GM10847 (cell line): ENCODE results near the gene ACE.

Experiments used
- POLR2A ChIP-seq: IDR thresholded peaks from 2 replicates; pipeline ENCODE4 v1.6.1; 2011; ENCODE audit not compliant: insufficient read length; ENCODE audit errors: extremely low read depth

Gene ACE

DNA sequence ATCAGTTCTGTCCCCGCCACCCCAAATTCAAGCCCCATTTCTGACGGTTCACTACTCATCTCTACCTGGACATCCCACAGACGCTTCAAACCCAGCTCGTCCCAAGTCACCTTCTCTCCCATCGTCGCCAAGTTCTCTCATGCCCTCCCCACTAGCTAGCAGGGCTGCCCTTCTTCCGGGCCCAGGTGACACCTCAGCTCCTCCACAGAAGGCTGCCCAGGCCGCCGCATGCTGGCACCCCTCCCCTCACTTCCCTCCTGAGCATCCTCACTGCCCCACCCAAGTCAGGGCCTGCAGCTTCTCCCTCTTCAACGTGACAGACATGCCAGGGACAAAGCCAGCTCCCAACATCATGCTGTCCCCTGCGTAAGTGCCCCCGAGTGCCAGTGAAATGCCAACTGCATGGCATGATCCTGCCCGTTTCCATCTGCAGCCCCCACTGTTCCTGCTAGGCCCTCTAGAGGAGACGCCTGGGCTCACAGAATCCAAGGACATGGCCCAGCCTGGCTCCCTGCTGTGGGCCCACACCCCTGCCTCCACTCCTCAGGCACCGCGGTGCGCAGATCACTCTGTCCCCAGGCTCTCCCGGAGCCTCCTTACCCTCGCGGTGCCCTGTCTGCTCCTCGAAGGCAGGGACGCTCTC is 36.6 kb upstream of the ACE start:
- no peak for TF ChIP-seq POLR2A

DNA sequence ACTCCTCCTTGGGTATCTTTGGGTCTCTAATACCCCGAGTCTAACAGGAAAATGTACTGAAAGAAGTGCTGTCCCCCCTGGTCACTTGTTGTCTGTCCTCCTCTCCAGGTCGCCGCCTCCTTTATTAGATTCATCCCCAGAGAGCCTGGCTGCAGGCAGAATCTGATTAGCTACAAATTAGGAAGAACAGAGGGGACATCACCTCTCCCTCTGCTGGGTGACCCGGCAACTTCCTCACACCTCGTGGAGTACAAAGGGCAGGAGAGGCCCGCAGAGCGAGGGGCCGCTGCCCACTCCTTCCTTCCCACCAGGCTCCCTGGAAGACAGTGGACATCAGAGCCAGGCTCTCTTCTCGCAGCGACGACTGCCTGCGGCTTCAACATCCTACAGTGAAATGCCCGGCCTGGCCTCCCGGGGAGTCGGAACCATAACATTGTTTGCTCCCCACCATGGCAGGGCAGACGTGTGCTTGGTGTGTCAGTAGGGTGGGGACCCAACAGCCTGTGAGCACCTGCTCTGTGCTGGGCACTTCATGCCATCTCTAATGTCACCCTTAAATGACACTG is 36.0 kb upstream of the ACE start:
- TF ChIP-seq POLR2A, result no peak

DNA sequence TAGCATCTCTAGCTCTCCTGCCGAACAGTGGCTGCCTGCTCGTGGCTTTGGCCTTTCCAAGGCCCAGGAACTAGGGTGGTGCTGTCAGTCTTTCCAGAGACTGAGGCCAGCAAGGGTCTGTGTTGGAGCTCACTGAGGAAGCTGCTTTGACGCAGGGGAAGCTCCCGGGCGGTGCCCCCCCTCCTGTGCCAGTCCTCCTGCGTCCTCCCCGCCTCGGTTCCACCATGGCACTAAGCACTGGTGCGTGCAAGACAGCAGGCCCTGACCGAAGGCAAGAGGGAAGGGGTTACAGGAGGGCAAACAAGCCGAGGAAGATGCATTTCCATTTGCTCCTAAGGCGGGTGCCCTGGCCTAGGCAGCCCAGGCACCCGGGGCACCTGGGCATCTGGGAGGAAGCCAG is 35.2 kb upstream of the ACE start:
- no peak for TF ChIP-seq POLR2A

DNA sequence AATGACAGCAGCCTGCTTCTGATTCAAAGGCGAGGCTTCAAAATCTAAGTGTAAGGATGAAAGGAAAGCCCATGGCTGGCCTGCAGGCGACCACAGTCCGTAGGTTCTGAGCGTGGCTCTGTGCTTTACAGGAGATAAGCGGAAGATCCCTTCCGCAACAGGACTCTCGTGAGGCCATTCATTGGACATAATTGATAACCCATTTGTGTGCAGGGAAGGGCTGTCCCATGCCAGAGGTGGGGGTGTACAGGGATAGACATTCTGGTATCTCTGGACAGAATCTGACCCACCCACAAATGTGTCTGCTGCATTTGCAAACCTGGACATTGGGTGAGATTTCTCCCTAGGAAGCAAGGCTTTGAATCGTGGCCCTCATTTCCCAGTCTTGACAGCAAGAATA is 34.8 kb upstream of the ACE start:
- no peak for TF ChIP-seq POLR2A

DNA sequence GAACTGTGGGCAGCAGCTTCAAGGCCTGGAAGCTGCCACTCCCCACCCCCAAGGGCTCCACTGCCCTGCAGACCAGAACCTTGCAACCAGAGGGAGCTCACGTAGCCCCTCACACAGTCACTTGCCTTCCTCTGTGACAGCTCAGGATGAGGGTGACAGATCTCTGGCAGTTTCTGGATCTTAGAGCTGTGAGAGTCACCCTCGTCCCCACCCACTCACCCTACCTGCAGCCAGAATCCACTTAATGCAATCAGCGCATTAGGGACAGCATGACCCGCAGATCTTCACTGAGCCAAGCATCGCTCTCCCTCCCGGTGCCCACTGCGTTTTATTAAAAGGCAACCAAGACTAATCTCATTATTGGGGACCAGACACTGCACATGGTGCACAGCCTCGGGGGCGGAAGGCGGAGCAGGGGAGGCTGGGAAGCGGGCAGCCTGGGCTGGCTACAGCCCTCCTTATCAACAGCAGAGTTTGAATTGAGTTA is 34.3 kb upstream of the ACE start:
- TF ChIP-seq POLR2A, result no peak

DNA sequence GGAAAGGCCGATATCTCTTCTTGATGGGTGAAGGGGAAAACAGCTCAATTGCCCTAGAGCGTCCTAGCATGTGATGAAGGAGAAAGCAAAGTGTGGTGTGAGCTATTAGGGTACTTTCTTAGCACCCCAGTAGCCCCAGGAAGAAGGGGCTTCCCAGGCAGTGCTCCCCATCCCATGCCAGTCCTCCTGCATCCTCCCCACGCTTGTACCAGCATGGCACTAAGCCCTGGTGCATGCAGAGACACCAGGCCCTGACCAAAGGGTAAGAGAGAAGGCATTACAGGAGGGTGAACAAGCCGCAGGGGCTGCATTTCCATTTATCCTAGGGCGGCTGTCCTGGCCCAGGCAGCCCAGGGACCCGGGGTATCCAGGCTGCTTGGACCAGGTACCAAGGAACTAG is 33.8 kb upstream of the ACE start:
- no peak for TF ChIP-seq POLR2A

DNA sequence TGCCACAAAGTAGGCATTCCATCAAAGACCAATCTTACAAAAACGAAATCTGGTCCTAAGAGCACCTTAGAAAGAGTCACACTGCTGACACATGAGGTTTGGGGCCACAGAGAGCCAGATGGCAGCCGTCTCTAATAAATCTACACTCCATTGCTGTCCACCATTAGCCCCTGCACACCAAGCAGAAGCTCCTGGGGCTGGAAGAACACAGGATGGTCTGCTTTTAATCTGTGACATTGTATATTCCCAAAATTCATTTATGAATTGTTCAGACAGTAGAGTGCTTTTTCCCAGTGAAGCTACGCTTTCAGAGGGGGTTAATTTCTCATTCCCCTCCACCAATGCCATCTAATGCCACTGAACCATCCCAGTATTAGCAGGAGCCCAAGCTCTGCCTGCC is 32.4 kb upstream of the ACE start:
- no peak for TF ChIP-seq POLR2A

DNA sequence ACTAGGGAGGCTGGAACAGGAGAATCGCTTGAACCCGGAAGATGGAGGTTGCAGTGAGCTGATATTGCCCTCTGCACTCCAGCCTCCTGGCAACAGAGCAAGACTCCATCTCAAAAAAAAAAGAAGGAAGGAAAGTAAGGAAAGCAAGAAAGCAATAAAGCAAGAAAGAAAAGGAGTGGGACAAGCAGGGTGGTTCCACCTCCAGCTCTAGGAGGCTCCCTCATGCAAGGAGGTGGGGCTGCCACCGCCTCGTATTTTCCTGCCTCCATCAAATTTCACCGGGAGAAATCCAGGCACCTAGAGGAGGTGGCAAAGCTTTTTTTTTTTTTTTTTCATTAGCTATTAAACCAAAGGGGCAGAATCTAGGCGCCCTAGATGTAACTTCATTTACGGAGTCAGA is 31.8 kb upstream of the ACE start:
- no peak for TF ChIP-seq POLR2A

DNA sequence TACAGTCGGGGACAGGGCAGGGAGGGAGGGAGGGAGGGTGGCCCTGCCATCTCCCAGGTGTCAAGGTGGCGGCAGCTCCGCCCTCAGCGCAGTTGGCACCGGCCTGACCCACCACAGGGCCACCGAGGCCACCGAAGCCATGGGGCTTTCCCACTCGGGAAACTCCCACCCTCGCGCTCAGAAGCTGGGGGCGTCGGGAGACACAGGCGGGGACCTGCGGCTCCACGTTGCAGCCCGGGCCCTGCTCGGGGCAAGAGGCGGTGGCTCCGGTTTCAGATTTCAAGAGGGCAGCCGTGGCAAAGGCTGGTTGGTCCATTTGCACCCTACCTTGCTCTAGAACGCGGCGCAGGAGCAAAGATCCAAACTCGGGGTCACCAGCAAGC is 31.3 kb upstream of the ACE start:
- no peak for TF ChIP-seq POLR2A

DNA sequence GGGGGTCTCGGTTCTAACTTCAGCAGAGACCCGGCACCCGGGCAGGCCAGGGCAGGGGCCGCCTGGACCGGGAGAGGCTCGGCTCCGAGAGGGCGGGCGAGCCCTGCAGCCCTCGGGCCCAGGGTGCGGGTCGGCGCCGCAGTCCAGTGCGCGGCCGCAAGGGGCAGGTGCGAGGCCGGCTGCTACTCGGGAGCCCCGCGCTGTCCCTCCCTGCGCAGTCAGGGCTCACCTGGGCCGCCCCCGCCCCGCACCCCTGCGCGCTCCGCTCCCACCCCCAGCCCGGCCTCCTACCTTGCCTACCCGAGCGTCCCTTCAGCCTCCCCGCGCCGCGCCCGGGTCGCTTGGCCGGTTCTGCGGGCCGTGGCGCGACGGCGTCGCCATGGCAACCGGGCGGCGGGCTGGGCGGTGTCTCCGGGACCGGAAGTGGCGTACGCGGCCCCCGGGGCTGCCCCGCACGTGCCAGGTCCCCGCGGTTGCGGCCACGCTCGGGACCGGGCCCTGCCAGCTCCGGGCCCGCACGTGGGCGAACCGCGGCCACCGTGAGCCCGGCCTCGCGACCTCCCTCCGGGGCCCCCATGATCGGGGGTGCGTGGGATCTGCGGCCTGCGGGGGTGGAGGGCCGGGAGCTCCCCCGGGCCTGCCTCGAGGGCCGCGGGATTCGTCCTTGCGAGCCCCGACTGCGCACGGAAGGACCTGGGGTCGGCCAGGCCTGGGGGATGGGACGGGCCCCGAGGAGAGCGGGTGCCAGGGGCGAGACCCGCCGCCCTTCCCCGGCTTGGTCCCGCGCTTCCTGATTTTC is 30.7 kb upstream of the ACE start, which contains the start of gene CYB561:
TSS of gene CYB561 (minus strand) at position 353 of the 799 bp plus-strand sequence. CDS start 8,759 bp downstream, outside the sequence.
- TF ChIP-seq POLR2A, result no peak

DNA sequence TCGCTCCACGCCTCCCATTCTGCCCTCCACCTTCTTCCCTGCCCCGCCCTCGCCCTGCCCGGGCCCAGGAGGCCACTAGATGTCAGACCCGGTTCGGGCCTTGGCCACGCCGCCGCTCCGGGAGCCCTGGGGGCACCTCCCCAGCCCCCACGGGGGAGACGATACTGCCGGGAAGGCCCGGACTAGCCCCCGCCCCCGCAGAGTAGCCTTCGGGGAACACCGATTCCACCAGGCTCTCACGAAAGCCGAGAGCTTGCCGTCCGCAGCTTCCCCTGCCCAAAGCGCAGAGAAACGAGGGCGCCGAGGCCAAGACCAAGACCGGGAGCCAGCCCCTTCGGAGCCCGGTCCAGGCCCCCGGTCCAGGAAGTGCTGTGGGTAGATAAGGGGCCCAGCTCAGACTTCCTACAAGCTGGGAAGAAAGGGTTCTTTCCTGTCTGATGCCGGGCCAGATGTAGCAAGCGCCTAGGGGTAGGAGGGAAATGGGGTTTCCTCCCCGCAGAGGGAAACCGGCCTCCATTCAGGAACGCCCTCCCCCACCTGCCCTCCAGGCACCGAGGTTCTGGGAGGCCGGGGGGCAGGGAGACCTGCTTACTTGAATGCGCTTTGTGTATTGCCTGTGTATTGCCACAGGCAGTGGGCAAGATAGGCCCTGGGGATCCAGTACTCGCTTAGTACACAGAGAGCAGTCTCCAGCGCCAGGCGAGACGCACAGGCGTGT is 29.9 kb upstream of the ACE start:
- TF ChIP-seq POLR2A, result no peak

DNA sequence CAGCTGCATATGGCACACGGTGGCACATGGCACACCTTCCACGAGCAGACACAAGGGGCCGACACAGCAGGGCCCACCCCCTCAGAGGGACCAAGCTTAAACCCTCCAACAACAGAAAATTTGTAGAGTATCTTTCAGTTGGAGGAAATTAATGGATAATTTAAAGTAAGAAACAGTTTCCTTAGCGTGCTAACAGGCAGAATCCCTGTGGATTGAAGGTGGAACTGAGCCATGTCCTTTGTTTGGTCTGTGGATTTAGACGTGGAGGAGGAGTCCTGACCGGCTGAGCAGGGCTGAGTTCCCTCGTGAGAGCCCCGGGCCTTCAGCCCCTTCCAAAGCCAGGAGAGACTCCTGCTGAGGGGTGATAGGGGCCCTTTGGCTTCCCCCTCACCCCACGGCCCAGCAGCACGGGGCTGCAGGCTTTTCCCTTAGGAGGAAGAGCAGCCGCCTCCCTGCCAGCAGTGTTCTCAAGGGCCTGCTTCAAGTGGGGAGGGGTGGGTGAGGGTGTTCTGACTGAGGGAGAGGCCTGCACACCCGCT is 29.3 kb upstream of the ACE start:
- no peak for TF ChIP-seq POLR2A

DNA sequence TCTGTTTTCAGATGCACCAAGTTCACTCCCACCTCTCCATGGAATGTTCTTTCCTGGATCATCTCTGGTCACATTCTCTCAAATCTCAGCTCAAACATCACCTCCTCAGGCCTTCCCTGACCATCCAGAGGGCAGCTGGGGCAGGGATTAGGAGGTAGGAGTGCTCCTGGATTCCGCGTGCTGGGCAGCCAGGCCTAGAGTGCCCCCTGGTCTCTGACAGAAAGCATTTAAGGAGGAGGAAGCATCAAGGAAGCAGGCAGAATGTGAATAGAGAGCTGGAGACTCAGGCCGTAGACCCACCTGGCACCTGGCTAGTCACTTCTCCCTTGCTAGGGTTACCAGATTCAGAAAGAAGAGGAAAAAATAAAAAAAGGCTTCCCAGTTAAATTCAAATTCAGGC is 28.2 kb upstream of the ACE start:
- no peak for TF ChIP-seq POLR2A

DNA sequence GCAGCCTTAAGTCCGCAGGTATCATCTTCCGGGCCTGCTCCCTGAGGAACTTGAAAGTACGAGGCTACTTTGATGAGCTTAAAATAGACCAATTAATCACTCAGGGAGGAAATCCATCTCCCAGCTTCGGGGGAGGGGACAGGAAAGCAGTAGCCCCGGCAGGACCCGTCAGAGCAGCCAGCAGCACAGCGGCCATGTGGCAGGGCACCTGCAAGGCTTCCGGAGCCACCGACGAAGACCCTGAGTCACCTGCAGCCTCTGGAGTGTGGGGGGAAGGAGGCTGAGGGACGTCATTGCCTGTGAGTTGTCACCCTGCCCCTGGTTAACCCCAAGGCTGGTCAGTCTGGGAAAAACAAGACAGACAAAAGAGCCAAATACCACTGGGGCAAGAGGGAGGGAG is 26.3 kb upstream of the ACE start:
- no peak for TF ChIP-seq POLR2A

DNA sequence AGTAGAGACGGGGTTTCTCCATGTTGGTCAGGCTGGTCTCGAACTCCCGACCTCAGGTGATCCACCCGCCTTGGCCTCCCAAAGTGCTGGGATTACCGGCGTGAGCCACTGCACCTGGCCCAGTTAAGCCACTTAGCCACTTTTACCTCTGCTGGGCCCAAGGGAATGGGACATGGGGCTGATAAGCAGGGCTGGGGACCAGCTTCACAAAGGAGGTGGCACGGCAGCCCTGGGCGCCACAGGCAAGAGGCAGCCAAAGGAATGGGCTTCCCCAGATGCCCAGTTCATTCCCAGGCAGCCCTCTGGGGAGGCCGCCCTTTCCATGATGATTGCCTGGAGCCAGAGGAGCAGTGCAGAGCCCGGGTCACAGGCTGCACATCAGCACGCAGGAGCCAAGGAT is 25.7 kb upstream of the ACE start:
- no peak for TF ChIP-seq POLR2A
